ENCODE measurements around the gene SWT1. TPM values are rescaled to one million over a fixed set of nuclear protein-coding genes. Genes with fewer than 3 reads are reported as not detected.

Gene SWT1
- total and polyA plus RNA-seq, 4 donors = 6.6 to 22.9 (median 10.7) TPM

- Histone ChIP-seq H3K4me1 (ENCODE audit: control insufficient read depth, insufficient read depth, low read length) (no peaks in the 10 kb centered on the region), H3K27me3 (ENCODE audit: control insufficient read depth, insufficient read depth, low read length) (no peaks in the 10 kb centered on the region), H3K4me3 (ENCODE audit: low read depth, low read length) (no peak overlapping the region), H3K27ac (ENCODE audit: low read depth, low read length) (no peak overlapping the region), H3K9me3 (ENCODE audit: control insufficient read depth, insufficient read depth, low read length) (no peaks in the 10 kb centered on the region), H3K36me3 (ENCODE audit: control insufficient read depth, insufficient read depth, low read length) (peaks cover 5% of the 10 kb centered on the region)
- DNase-seq (ENCODE audit: low read depth in 4 of 6, low spot score in 6 of 6) = peak in 2 of 6 donors; percentile 29 to 35
- WGBS (ENCODE audit: insufficient coverage) = no CpG with 5 or more reads among the region's 2 CpGs
Measured at GRCh38 chr1:185309566-185309965, 152.6 kb downstream of the SWT1 start.

- H3K36me3 ChIP-seq (ENCODE audit: control insufficient read depth, insufficient read depth, low read length) = peaks cover 5% of the 10 kb centered on the region
- H3K4me3 ChIP-seq (ENCODE audit: low read depth, low read length) = no peak overlapping the region
- no peaks in the 10 kb centered on the region for H3K9me3 ChIP-seq (ENCODE audit: control insufficient read depth, insufficient read depth, low read length)
- H3K4me1 ChIP-seq (ENCODE audit: control insufficient read depth, insufficient read depth, low read length) = no peaks in the 10 kb centered on the region
- no peak overlapping the region for H3K27ac ChIP-seq (ENCODE audit: low read depth, low read length)
- no peak for DNase-seq (ENCODE audit: low read depth in 4 of 6, low spot score in 6 of 6)
- H3K27me3 ChIP-seq (ENCODE audit: control insufficient read depth, insufficient read depth, low read length) = no peaks in the 10 kb centered on the region
Measured at GRCh38 chr1:185311589-185312225, 154.7 kb downstream of the SWT1 start.

- no peak for DNase-seq (ENCODE audit: low read depth in 4 of 6, low spot score in 6 of 6)
- peaks cover 5% of the 10 kb centered on the region for H3K36me3 ChIP-seq (ENCODE audit: control insufficient read depth, insufficient read depth, low read length)
- H3K4me1 ChIP-seq (ENCODE audit: control insufficient read depth, insufficient read depth, low read length) = peaks cover 3% of the 10 kb centered on the region
- no peak overlapping the region for H3K4me3 ChIP-seq (ENCODE audit: low read depth, low read length)
- H3K27me3 ChIP-seq (ENCODE audit: control insufficient read depth, insufficient read depth, low read length) = no peaks in the 10 kb centered on the region
- 100% methylated on average over 1 of the region's 4 CpGs for WGBS (ENCODE audit: insufficient coverage)
- H3K27ac ChIP-seq (ENCODE audit: low read depth, low read length) = no peak overlapping the region
- no peaks in the 10 kb centered on the region for H3K9me3 ChIP-seq (ENCODE audit: control insufficient read depth, insufficient read depth, low read length)
Measured at GRCh38 chr1:185312361-185313138, 155.6 kb downstream of the SWT1 start.

GRCh38 chr1:185314411-185314810 is 157.4 kb downstream of the SWT1 start:
- no peak overlapping the region for H3K27ac ChIP-seq (ENCODE audit: low read depth, low read length)
- H3K4me1 ChIP-seq (ENCODE audit: control insufficient read depth, insufficient read depth, low read length) = peaks cover 8% of the 10 kb centered on the region
- H3K27me3 ChIP-seq (ENCODE audit: control insufficient read depth, insufficient read depth, low read length) = no peaks in the 10 kb centered on the region
- 25% methylated on average over 1 of the region's 1 CpG for WGBS (ENCODE audit: insufficient coverage)
- peak in 1 of 6 donors; percentile 31 for DNase-seq (ENCODE audit: low read depth in 4 of 6, low spot score in 6 of 6)
- no peaks in the 10 kb centered on the region for H3K9me3 ChIP-seq (ENCODE audit: control insufficient read depth, insufficient read depth, low read length)
- H3K4me3 ChIP-seq (ENCODE audit: low read depth, low read length) = peak overlapping the region; percentile 16
- peaks cover 5% of the 10 kb centered on the region for H3K36me3 ChIP-seq (ENCODE audit: control insufficient read depth, insufficient read depth, low read length)

- WGBS (ENCODE audit: insufficient coverage) = 10% methylated on average over 4 of the region's 8 CpGs
- Histone ChIP-seq H3K27me3 (ENCODE audit: control insufficient read depth, insufficient read depth, low read length) (no peaks in the 10 kb centered on the region), H3K9me3 (ENCODE audit: control insufficient read depth, insufficient read depth, low read length) (no peaks in the 10 kb centered on the region), H3K36me3 (ENCODE audit: control insufficient read depth, insufficient read depth, low read length) (peaks cover 2% of the 10 kb centered on the region), H3K4me1 (ENCODE audit: control insufficient read depth, insufficient read depth, low read length) (peaks cover 8% of the 10 kb centered on the region), H3K4me3 (ENCODE audit: low read depth, low read length) (peak overlapping the region; percentile 98), H3K27ac (ENCODE audit: low read depth, low read length) (peak overlapping the region; percentile 98)
- DNase-seq (ENCODE audit: low read depth in 4 of 6, low spot score in 6 of 6) = no peak
Measured at GRCh38 chr1:185315445-185316071, 158.6 kb downstream of the SWT1 start.

GRCh38 chr1:185316163-185317033 is 159.4 kb downstream of the SWT1 start:
- peak overlapping the region; percentile 98 for H3K27ac ChIP-seq (ENCODE audit: low read depth, low read length)
- H3K4me1 ChIP-seq (ENCODE audit: control insufficient read depth, insufficient read depth, low read length) = peaks cover 8% of the 10 kb centered on the region
- no peaks in the 10 kb centered on the region for H3K9me3 ChIP-seq (ENCODE audit: control insufficient read depth, insufficient read depth, low read length)
- H3K36me3 ChIP-seq (ENCODE audit: control insufficient read depth, insufficient read depth, low read length) = no peaks in the 10 kb centered on the region
- 0% methylated on average over 88 of the region's 88 CpGs for WGBS (ENCODE audit: insufficient coverage)
- peak; percentile 81 to 98 (median 90) for DNase-seq (ENCODE audit: low read depth in 4 of 6, low spot score in 6 of 6)
- no peaks in the 10 kb centered on the region for H3K27me3 ChIP-seq (ENCODE audit: control insufficient read depth, insufficient read depth, low read length)
- H3K4me3 ChIP-seq (ENCODE audit: low read depth, low read length) = peak overlapping the region; percentile 98

GRCh38 chr1:185317034-185317885 is 160.3 kb downstream of the SWT1 start, which contains the start of gene IVNS1ABP:
Gene IVNS1ABP (minus strand): TSS chr1:185317243. CDS start chr1:185309493, 7,750 bp downstream.
- peaks cover 8% of the 10 kb centered on the region for H3K4me1 ChIP-seq (ENCODE audit: control insufficient read depth, insufficient read depth, low read length)
- no peaks in the 10 kb centered on the region for H3K9me3 ChIP-seq (ENCODE audit: control insufficient read depth, insufficient read depth, low read length)
- no peaks in the 10 kb centered on the region for H3K27me3 ChIP-seq (ENCODE audit: control insufficient read depth, insufficient read depth, low read length)
- H3K36me3 ChIP-seq (ENCODE audit: control insufficient read depth, insufficient read depth, low read length) = no peaks in the 10 kb centered on the region
- peak within 1 kb of the TSS; percentile 98 for H3K4me3 ChIP-seq (ENCODE audit: low read depth, low read length)
- under 1% methylated on average over 67 of the region's 80 CpGs for WGBS (ENCODE audit: insufficient coverage)
- peak within 1 kb of the TSS; percentile 98 for H3K27ac ChIP-seq (ENCODE audit: low read depth, low read length)
- DNase-seq (ENCODE audit: low read depth in 4 of 6, low spot score in 6 of 6) = peak; percentile 82 to 98 (median 88)

GRCh38 chr1:185317886-185318310 is 160.9 kb downstream of the SWT1 start:
- peak overlapping the region; percentile 98 for H3K4me3 ChIP-seq (ENCODE audit: low read depth, low read length)
- no peaks in the 10 kb centered on the region for H3K36me3 ChIP-seq (ENCODE audit: control insufficient read depth, insufficient read depth, low read length)
- H3K9me3 ChIP-seq (ENCODE audit: control insufficient read depth, insufficient read depth, low read length) = no peaks in the 10 kb centered on the region
- H3K27ac ChIP-seq (ENCODE audit: low read depth, low read length) = peak overlapping the region; percentile 92
- 20% methylated on average over 2 of the region's 11 CpGs for WGBS (ENCODE audit: insufficient coverage)
- H3K27me3 ChIP-seq (ENCODE audit: control insufficient read depth, insufficient read depth, low read length) = no peaks in the 10 kb centered on the region
- peaks cover 8% of the 10 kb centered on the region for H3K4me1 ChIP-seq (ENCODE audit: control insufficient read depth, insufficient read depth, low read length)
- DNase-seq (ENCODE audit: low read depth in 4 of 6, low spot score in 6 of 6) = peak in 1 of 6 donors; percentile 17
